ENCODE measurements around the gene RPS4Y1. TPM values are rescaled to one million over a fixed set of nuclear protein-coding genes. Genes with fewer than 3 reads are reported as not detected.
"Not testable (repeated sequence)": the region's sequence is repeated elsewhere in the genome, so short reads cannot be mapped to it uniquely, and the experiment has no call there.

Gene RPS4Y1
- total and polyA plus RNA-seq, 8 donors = 0.58 to 555 (median 168) TPM; not detected in 1

DNA sequence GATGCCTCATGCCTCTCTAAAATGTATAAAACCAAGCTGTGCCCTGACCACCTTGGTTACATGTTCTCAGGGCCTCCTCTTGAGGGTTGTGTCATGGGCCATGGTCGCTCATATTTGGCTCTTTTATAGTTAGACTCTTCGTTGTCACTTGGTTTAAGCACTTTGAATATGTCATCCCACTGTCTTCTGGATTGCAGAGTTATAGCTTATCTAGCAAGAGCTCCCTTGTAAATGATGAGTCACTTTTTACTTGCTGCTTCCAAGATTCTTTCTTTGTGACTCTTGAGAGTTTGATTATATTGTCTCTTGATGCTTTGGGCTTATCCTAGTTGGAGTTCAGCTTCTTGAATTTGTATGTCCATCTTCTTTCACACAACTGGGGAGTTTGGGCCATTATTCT lies 19.1 kb downstream of the RPS4Y1 start:
- no peaks in the 10 kb centered on the region for H3K27me3 ChIP-seq
- intact Hi-C loops (cut with DNase I; ENCODE audit: low total_unique reads) = no loop called here
- no peak overlapping the region for H3K4me3 ChIP-seq
- TF ChIP-seq POLR2AphosphoS5 (IDR thresholded peaks at IDR 0.05) (no peak), POLR2A (IDR thresholded peaks at IDR 0.05) (no peak), CTCF (IDR thresholded peaks at IDR 0.05) (no peak), EP300 (IDR thresholded peaks at IDR 0.05) (no peak)
- DNase-seq = no peak
- H3K4me1 ChIP-seq = peaks cover 0 to 10% (median 0%) of the 10 kb centered on the region in 4 donors
- 87 to 88% (median 87%) methylated on average over 2 of the region's 2 CpGs; no CpG with 5 or more reads in 2 of the 5 donors for WGBS, 5 donors
- peaks cover 0 to 65% (median 0%) of the 10 kb centered on the region in 4 donors for H3K36me3 ChIP-seq
- H3K27ac ChIP-seq = no peak overlapping the region
- H3K9me3 ChIP-seq = no peaks in the 10 kb centered on the region

GRCh38 chrY:2866581-2866980 lies 25.2 kb downstream of the RPS4Y1 start:
- H3K36me3 ChIP-seq = peaks cover 0 to 71% (median 0%) of the 10 kb centered on the region in 4 donors
- no peak for TF ChIP-seq POLR2A (IDR thresholded peaks at IDR 0.05)
- no peak for TF ChIP-seq CTCF (IDR thresholded peaks at IDR 0.05)
- TF ChIP-seq EP300 (IDR thresholded peaks at IDR 0.05) = no peak
- no peak for TF ChIP-seq POLR2AphosphoS5 (IDR thresholded peaks at IDR 0.05)
- H3K9me3 ChIP-seq = no peaks in the 10 kb centered on the region
- no peak overlapping the region for H3K27ac ChIP-seq
- DNase-seq = no peak
- H3K4me1 ChIP-seq = no peaks in the 10 kb centered on the region
- intact Hi-C loops (cut with DNase I; ENCODE audit: low total_unique reads) = no loop called here
- H3K4me3 ChIP-seq = no peak overlapping the region
- H3K27me3 ChIP-seq = no peaks in the 10 kb centered on the region
- WGBS, 5 donors = 21 to 28% (median 25%) methylated on average over 2 of the region's 2 CpGs; no CpG with 5 or more reads in 2 of the 5 donors

- Histone ChIP-seq H3K36me3 (peaks cover 0 to 63% (median 0%) of the 10 kb centered on the region in 4 donors), H3K27me3 (no peaks in the 10 kb centered on the region), H3K9me3 (peaks cover 0 to 7% (median 0%) of the 10 kb centered on the region in 4 donors), H3K4me3 (no peak overlapping the region), H3K4me1 (no peaks in the 10 kb centered on the region), H3K27ac (no peak overlapping the region)
- DNase-seq = no peak
- TF ChIP-seq CTCF (IDR thresholded peaks at IDR 0.05) (no peak), EP300 (IDR thresholded peaks at IDR 0.05) (no peak), POLR2AphosphoS5 (IDR thresholded peaks at IDR 0.05) (no peak), POLR2A (IDR thresholded peaks at IDR 0.05) (no peak)
- intact Hi-C loops (cut with DNase I; ENCODE audit: low total_unique reads) = no loop called here
- 90 to 97% (median 93%) methylated on average over 4 to 8 of the region's 8 CpGs; no CpG with 5 or more reads in 2 of the 5 donors for WGBS, 5 donors
Observed at GRCh38 chrY:2867469-2867868, 26.1 kb downstream of the RPS4Y1 start.

GRCh38 chrY:2868035-2868607 lies 26.7 kb downstream of the RPS4Y1 start:
- 91 to 97% (median 94%) methylated on average over 3 to 8 of the region's 8 CpGs; no CpG with 5 or more reads in 2 of the 5 donors for WGBS, 5 donors
- TF ChIP-seq POLR2AphosphoS5 (IDR thresholded peaks at IDR 0.05) (no peak), CTCF (IDR thresholded peaks at IDR 0.05) (no peak), EP300 (IDR thresholded peaks at IDR 0.05) (no peak), POLR2A (IDR thresholded peaks at IDR 0.05) (no peak)
- no peak for DNase-seq
- no peak overlapping the region for H3K27ac ChIP-seq
- peaks cover 0 to 56% (median 0%) of the 10 kb centered on the region in 4 donors for H3K36me3 ChIP-seq
- H3K27me3 ChIP-seq = no peaks in the 10 kb centered on the region
- intact Hi-C loops (cut with DNase I; ENCODE audit: low total_unique reads) = no loop called here
- H3K9me3 ChIP-seq = peaks cover 0 to 9% (median 0%) of the 10 kb centered on the region in 4 donors
- H3K4me3 ChIP-seq = no peak overlapping the region
- no peaks in the 10 kb centered on the region for H3K4me1 ChIP-seq

- DNase-seq; H3K9me3 ChIP-seq; H3K4me3 ChIP-seq; H3K27ac ChIP-seq; H3K4me1 ChIP-seq; intact Hi-C loops (cut with DNase I; ENCODE audit: low total_unique reads); H3K27me3 ChIP-seq: not testable (repeated sequence)
- H3K36me3 ChIP-seq = peaks cover 0 to 16% (median 0%) of the 10 kb centered on the region in 4 donors
- 96 to 97% (median 97%) methylated on average over 9 of the region's 9 CpGs; no CpG with 5 or more reads in 2 of the 5 donors for WGBS, 5 donors
Observed at GRCh38 chrY:2872234-2872633, 30.8 kb downstream of the RPS4Y1 start.

Data from stomach (tissue), 9 donors.